Measurements from ENCODE around the gene FNBP1.

- TF ChIP-seq, protein P1, sequence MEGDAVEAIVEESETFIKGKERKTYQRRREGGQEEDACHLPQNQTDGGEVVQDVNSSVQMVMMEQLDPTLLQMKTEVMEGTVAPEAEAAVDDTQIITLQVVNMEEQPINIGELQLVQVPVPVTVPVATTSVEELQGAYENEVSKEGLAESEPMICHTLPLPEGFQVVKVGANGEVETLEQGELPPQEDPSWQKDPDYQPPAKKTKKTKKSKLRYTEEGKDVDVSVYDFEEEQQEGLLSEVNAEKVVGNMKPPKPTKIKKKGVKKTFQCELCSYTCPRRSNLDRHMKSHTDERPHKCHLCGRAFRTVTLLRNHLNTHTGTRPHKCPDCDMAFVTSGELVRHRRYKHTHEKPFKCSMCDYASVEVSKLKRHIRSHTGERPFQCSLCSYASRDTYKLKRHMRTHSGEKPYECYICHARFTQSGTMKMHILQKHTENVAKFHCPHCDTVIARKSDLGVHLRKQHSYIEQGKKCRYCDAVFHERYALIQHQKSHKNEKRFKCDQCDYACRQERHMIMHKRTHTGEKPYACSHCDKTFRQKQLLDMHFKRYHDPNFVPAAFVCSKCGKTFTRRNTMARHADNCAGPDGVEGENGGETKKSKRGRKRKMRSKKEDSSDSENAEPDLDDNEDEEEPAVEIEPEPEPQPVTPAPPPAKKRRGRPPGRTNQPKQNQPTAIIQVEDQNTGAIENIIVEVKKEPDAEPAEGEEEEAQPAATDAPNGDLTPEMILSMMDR (IDR thresholded peaks at IDR 0.05; ENCODE audit: low read depth, low read length): no peak
- no peak for TF ChIP-seq POLR2A (IDR thresholded peaks at IDR 0.05; ENCODE audit: extremely low read depth, insufficient read length)
These were observed 201.9 kb downstream of the FNBP1 start for GRCh38 chr9:129841071-129841470.
